Measurements from ENCODE around the gene B3GAT1.

Gene B3GAT1

GRCh38 chr11:134409552-134410429 is 2.3 kb downstream of the B3GAT1 start:
- DNase-seq (ENCODE audit: low read depth), result no peak

GRCh38 chr11:134407923-134408322 is 4.1 kb downstream of the B3GAT1 start:
- DNase-seq (ENCODE audit: low read depth), result no peak

GRCh38 chr11:134407321-134407828 is 4.7 kb downstream of the B3GAT1 start:
- no peak for DNase-seq (ENCODE audit: low read depth)

GRCh38 chr11:134406264-134407185 is 5.5 kb downstream of the B3GAT1 start:
- no peak for DNase-seq (ENCODE audit: low read depth)

GRCh38 chr11:134405841-134406240 is 6.2 kb downstream of the B3GAT1 start:
- no peak for DNase-seq (ENCODE audit: low read depth)

GRCh38 chr11:134405436-134405835 is 6.6 kb downstream of the B3GAT1 start:
- no peak for DNase-seq (ENCODE audit: low read depth)

GRCh38 chr11:134404575-134405341 is 7.3 kb downstream of the B3GAT1 start:
- no peak for DNase-seq (ENCODE audit: low read depth)

- no peak for DNase-seq (ENCODE audit: low read depth)
Measured at GRCh38 chr11:134402910-134403309, 9.1 kb downstream of the B3GAT1 start.

GRCh38 chr11:134401825-134402809 is 9.9 kb downstream of the B3GAT1 start:
- no peak for DNase-seq (ENCODE audit: low read depth)

- DNase-seq (ENCODE audit: low read depth), result no peak
Measured at GRCh38 chr11:134399996-134400395, 12.0 kb downstream of the B3GAT1 start.

- no peak for DNase-seq (ENCODE audit: low read depth)
Measured at GRCh38 chr11:134399293-134399654, 12.8 kb downstream of the B3GAT1 start.

GRCh38 chr11:134398644-134399292 is 13.3 kb downstream of the B3GAT1 start:
- DNase-seq (ENCODE audit: low read depth), result no peak

GRCh38 chr11:134398079-134398444 is 14.0 kb downstream of the B3GAT1 start:
- no peak for DNase-seq (ENCODE audit: low read depth)

- DNase-seq (ENCODE audit: low read depth), result no peak
Measured at GRCh38 chr11:134397304-134398078, 14.6 kb downstream of the B3GAT1 start.

GRCh38 chr11:134395002-134395401 is 17.0 kb downstream of the B3GAT1 start:
- DNase-seq (ENCODE audit: low read depth), result no peak

- DNase-seq (ENCODE audit: low read depth), result no peak
Measured at GRCh38 chr11:134394311-134394710, 17.7 kb downstream of the B3GAT1 start.

- no peak for DNase-seq (ENCODE audit: low read depth)
Measured at GRCh38 chr11:134393638-134394037, 18.4 kb downstream of the B3GAT1 start.

GRCh38 chr11:134392953-134393615 is 19.0 kb downstream of the B3GAT1 start:
- DNase-seq (ENCODE audit: low read depth), result no peak

GRCh38 chr11:134391656-134392055 is 20.4 kb downstream of the B3GAT1 start:
- DNase-seq (ENCODE audit: low read depth), result no peak

Measured in fibroblast of the conjunctiva (primary cell).